Mucosa of descending colon (tissue), 3 donors: Measurements from ENCODE around the gene PIP4P1. TPM values are rescaled to one million over a fixed set of nuclear protein-coding genes. Genes with fewer than 3 reads are reported as not detected.

ENCODE experiments used
- ATAC-seq: fragments of 200-7000 bp; cut with Tn5 transposase; one replicate; pipeline ENCODE4 v1.9.1; 2020; ENCODE audit warnings: mild to moderate bottlenecking, moderate library complexity
- DNase-seq, 3 donors: peaks; one replicate each; pipeline ENCODE4 v3.0.0-alpha.2; 2020
- H3K36me3 ChIP-seq: fragments of 200-600 bp; one replicate; pipeline ENCODE4 v1.8.0; 2021; ENCODE audit warnings: low read depth, mild to moderate bottlenecking
- H3K4me1 ChIP-seq: fragments of 200-600 bp; one replicate; pipeline ENCODE4 v1.8.0; 2021; ENCODE audit warnings: low read depth, mild to moderate bottlenecking
- H3K4me3 ChIP-seq: fragments of 200-600 bp; one replicate; pipeline ENCODE4 v1.8.0; 2021; ENCODE audit warnings: mild to moderate bottlenecking
- H3K9me3 ChIP-seq: fragments of 200-600 bp; one replicate; pipeline ENCODE4 v1.8.0; 2021; ENCODE audit warnings: mild to moderate bottlenecking
- CTCF ChIP-seq: fragments of 200-600 bp; IDR thresholded peaks from one replicate; pipeline ENCODE4 v1.8.0; 2022; ENCODE audit warnings: antibody characterized with exemption, mild to moderate bottlenecking
- intact Hi-C, 2 donors: fragments of 100-400 bp; cut with DNase I in 1 of 2; cut with micrococcal nuclease in 1 of 2; formaldehyde crosslinking; loops; one replicate each; pipeline versions ENCODE4 v1.11.0 to v1.11.1; 2022; cut with DNase I, micrococcal nuclease
- total RNA-seq, 3 donors: library from RNA; stranded (reverse); fragmentation: NEBNext Ultra II Directional in 2 of 3; extraction: Animal tissue kit (Norgen Biotek cat#: 25700) in 2 of 3; gene quantifications; one replicate each; pipeline versions ENCODE4 v1.2.1 to v1.2.4, GENCODE V29; 2021 to 2023
- donor health status: DM: no; HTN: no; CAD: no; lungs with moderate emphysema.
- donor health status: DM: no; HTN: no; CAD: no.
- donor health status: DM: no; HTN: yes; CAD: no.

The PIP4P1 gene
- total RNA-seq, 3 donors from 2014 or later, result 40.6 to 48.4 (median 45.5) TPM

DNA sequence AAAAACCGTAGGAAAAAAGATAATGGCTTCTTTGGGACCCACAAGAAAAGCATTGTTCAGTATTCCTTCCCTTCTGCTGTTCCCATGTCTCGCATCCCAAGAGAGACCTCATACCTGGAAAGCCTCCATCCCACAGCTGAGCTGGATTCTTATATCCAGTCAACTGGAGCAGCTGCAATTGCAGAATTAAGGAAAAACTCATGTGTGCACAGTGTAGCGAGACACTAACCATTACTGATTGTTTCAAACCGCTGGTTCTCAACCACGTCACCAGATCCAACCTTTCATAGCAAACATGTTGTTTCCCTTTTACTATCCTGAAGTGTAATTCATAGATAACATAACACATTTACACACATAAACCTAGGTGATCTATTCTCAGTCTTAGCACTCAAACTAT lies 38.6 kb upstream of the PIP4P1 start:
- DNase-seq (no peak), ATAC-seq (no peak)
- no peak for TF ChIP-seq CTCF
- no peaks in the 10 kb centered on the region for H3K9me3 ChIP-seq
- intact Hi-C loops, result no loop called here
- no peaks in the 10 kb centered on the region for H3K36me3 ChIP-seq
- no peak overlapping the region for H3K4me3 ChIP-seq
- H3K4me1 ChIP-seq, result no peaks in the 10 kb centered on the region

DNA sequence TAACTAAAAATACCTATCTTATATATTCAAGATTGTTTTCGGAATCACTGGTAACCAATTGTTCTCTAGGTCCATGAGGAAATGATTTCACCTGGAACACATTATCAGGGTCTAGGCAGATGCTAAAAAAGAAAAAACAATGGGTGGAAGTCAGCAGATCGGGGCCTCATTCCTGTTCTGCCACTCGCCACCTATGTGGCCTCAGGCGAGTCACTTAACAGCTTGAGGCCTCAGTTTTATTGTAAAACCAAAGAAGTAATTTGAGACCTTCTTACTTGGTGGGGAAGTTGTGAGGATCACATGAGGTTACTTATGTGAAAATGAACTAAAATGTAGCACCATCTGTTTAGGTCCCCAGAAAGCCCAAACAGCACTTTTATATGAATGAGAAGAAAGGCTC lies 37.9 kb upstream of the PIP4P1 start:
- ATAC-seq (no peak), DNase-seq (no peak)
- H3K4me1 ChIP-seq, result no peaks in the 10 kb centered on the region
- H3K36me3 ChIP-seq, result no peaks in the 10 kb centered on the region
- no peak for TF ChIP-seq CTCF
- intact Hi-C loops, result no loop called here
- H3K9me3 ChIP-seq, result no peaks in the 10 kb centered on the region
- H3K4me3 ChIP-seq, result no peak overlapping the region

- intact Hi-C loops, result no loop called here
- Histone ChIP-seq H3K9me3 (no peaks in the 10 kb centered on the region), H3K4me1 (no peaks in the 10 kb centered on the region), H3K4me3 (no peak overlapping the region), H3K36me3 (no peaks in the 10 kb centered on the region)
- no peak for DNase-seq
- no peak for ATAC-seq
- no peak for TF ChIP-seq CTCF
These were observed 37.4 kb upstream of the PIP4P1 start for GRCh38 chr14:20498622-20499021.

DNA sequence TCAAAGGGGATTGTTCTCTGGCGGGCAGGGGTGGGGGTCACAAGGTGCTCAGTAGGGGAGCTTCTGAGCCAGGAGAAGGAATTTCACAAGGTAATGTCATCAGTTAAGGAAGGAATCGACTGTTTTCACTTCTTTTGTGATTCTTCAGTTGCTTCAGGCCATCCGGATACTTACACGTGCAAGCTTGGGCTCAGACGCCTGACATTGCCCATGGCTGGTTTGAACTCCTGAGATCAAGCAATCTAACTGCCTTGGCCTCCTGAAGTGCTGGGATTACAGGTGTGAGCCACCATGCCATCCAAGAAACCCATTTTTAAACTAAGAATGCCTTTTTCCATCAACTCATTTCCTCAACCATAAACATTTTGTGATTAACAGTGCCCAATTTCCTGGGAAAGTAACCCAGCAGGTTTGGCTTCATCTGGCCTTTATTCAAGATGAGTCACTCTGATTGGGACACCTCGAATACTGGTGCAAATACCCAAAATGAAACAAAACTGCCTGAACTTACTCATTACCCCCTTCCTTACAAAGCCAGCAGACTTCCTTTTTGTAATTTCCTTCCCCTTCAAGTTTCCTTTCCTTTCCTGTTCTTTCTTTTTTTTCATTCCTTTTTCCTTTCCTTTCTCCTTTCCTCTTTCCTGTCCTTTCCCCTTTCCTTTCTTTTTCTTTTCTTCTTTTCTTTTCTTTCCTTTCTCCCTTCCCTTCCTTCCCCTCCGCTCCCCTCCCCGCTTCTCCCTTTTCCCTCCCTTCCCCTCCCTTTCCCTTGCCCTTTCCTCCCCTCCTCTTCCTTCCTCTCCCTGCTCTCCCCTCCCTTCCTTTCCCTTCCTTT lies 33.9 kb upstream of the PIP4P1 start:
- Histone ChIP-seq H3K36me3 (no peaks in the 10 kb centered on the region), H3K4me1 (no peaks in the 10 kb centered on the region), H3K4me3 (no peak overlapping the region), H3K9me3 (no peaks in the 10 kb centered on the region)
- intact Hi-C loops, result no loop called here
- DNase-seq (no peak), ATAC-seq (peak; percentile 30)
- TF ChIP-seq CTCF, result no peak

GRCh38 chr14:20493634-20494033 lies 32.4 kb upstream of the PIP4P1 start:
- no peaks in the 10 kb centered on the region for H3K9me3 ChIP-seq

More at GRCh38 chr14:20493634-20494033, 32.4 kb upstream of the PIP4P1 start:
- ATAC-seq, result peak; percentile 65
- peak in 1 of 3 donors; percentile 16 for DNase-seq
- intact Hi-C loops, result no loop called here
- H3K4me3 ChIP-seq, result no peak overlapping the region
- no peak for TF ChIP-seq CTCF
- H3K36me3 ChIP-seq, result no peaks in the 10 kb centered on the region
- no peaks in the 10 kb centered on the region for H3K4me1 ChIP-seq
